Gastroesophageal sphincter (tissue), 3 donors: ENCODE data around the gene FER.
"Not testable (repeated sequence)": the region's sequence is repeated elsewhere in the genome, so short reads cannot be mapped to it uniquely, and the experiment has no call there.

Experiments
- CTCF ChIP-seq, 4 experiments: fragments of 200-600 bp in 2 of 4; fragments of 450-650 bp in 2 of 4; sonication (generic) in 1 of 4; IDR thresholded peaks; one replicate each; pipeline ENCODE4 v1.5.1; 2017 to 2019; ENCODE audit warnings: antibody characterized with exemption in 4 of 4, mild to moderate bottlenecking in 2 of 4, moderate library complexity in 2 of 4
- EP300 ChIP-seq: sonication (generic); formaldehyde crosslinking; IDR thresholded peaks from one replicate; pipeline ENCODE4 v1.6.1; 2017; ENCODE audit warnings: antibody characterized with exemption, mild to moderate bottlenecking

GRCh38 chr5:108766916-108767315 lies 19.2 kb downstream of the FER start:
- TF ChIP-seq CTCF (IDR thresholded peaks at IDR 0.05); EP300: not testable (repeated sequence)
